ENCODE data around the gene STIL.
A peak's percentile ranks its signal among the peaks of the same experiment; 100 is the strongest.
"Not testable (repeated sequence)": the region's sequence is repeated elsewhere in the genome, so short reads cannot be mapped to it uniquely, and the experiment has no call there.

Gene STIL

GRCh38 chr1:47313915-47314664 is at the start of gene STIL:
TSS of gene STIL (minus strand) at chr1:47314147. CDS start at chr1:47310319, 3,828 bp downstream.
- intact Hi-C loops (cut with DNase I): loop anchor here (1.0 kb wide), 1 partner anchor 20 kb away; no protein-coding TSS in a partner anchor
- peak; percentile 97 to 100 (median 99) for DNase-seq

GRCh38 chr1:47362828-47363227 is 48.9 kb upstream of the STIL start:
- intact Hi-C loops (cut with DNase I): no loop called here
- no peak for DNase-seq

GRCh38 chr1:47361380-47361779 is 47.4 kb upstream of the STIL start:
- DNase-seq: no peak
- intact Hi-C loops (cut with DNase I): no loop called here

GRCh38 chr1:47351305-47351704 is 37.4 kb upstream of the STIL start:
- intact Hi-C loops (cut with DNase I): no loop called here
- no peak for DNase-seq

- DNase-seq: no peak
- intact Hi-C loops (cut with DNase I): no loop called here
Measured at GRCh38 chr1:47348246-47348645, 34.3 kb upstream of the STIL start.

- DNase-seq: no peak
- intact Hi-C loops (cut with DNase I): no loop called here
Measured at GRCh38 chr1:47347735-47348134, 33.8 kb upstream of the STIL start.

GRCh38 chr1:47346979-47347378 is 33.0 kb upstream of the STIL start:
- intact Hi-C loops (cut with DNase I); DNase-seq: not testable (repeated sequence)

- intact Hi-C loops (cut with DNase I): no loop called here
- no peak for DNase-seq
Measured at GRCh38 chr1:47340227-47340626, 26.3 kb upstream of the STIL start.

- DNase-seq: no peak
- intact Hi-C loops (cut with DNase I): no loop called here
Measured at GRCh38 chr1:47338249-47339077, 24.5 kb upstream of the STIL start.

- DNase-seq: no peak
- intact Hi-C loops (cut with DNase I): no loop called here
Measured at GRCh38 chr1:47337350-47337749, 23.4 kb upstream of the STIL start.

GRCh38 chr1:47334765-47335435 is 21.0 kb upstream of the STIL start:
- intact Hi-C loops (cut with DNase I): loop anchor here (1.0 kb wide), 1 partner anchor 21 kb away; the partner anchor contains the start of gene STIL
- DNase-seq: no peak

GRCh38 chr1:47333922-47334764 is 20.2 kb upstream of the STIL start:
- DNase-seq: peak; percentile 61 to 98 (median 77)
- intact Hi-C loops (cut with DNase I): loop anchor here (1.0 kb wide), 1 partner anchor 20 kb away; the partner anchor contains the start of gene STIL

GRCh38 chr1:47333578-47333921 is 19.6 kb upstream of the STIL start, which contains the start of gene CMPK1:
TSS of gene CMPK1 (plus strand) at chr1:47333790. CDS start at chr1:47333946, 156 bp downstream.
- intact Hi-C loops (cut with DNase I): no loop called here
- peak; percentile 64 to 95 (median 78) for DNase-seq

GRCh38 chr1:47332779-47333577 is 19.0 kb upstream of the STIL start:
- DNase-seq: peak in 1 of 10 donors; percentile 47
- intact Hi-C loops (cut with DNase I): no loop called here

GRCh38 chr1:47331875-47332274 is 17.9 kb upstream of the STIL start:
- no peak for DNase-seq
- intact Hi-C loops (cut with DNase I): no loop called here

- DNase-seq: no peak
- intact Hi-C loops (cut with DNase I): no loop called here
Measured at GRCh38 chr1:47330212-47330611, 16.3 kb upstream of the STIL start.

- DNase-seq: no peak
- intact Hi-C loops (cut with DNase I): no loop called here
Measured at GRCh38 chr1:47328992-47329391, 15.0 kb upstream of the STIL start.

- no peak for DNase-seq
- intact Hi-C loops (cut with DNase I): no loop called here
Measured at GRCh38 chr1:47326271-47326670, 12.3 kb upstream of the STIL start.

- DNase-seq: no peak
- intact Hi-C loops (cut with DNase I): no loop called here
Measured at GRCh38 chr1:47325528-47325927, 11.6 kb upstream of the STIL start.
